Measurements from ENCODE around the gene CPN2.

DNA sequence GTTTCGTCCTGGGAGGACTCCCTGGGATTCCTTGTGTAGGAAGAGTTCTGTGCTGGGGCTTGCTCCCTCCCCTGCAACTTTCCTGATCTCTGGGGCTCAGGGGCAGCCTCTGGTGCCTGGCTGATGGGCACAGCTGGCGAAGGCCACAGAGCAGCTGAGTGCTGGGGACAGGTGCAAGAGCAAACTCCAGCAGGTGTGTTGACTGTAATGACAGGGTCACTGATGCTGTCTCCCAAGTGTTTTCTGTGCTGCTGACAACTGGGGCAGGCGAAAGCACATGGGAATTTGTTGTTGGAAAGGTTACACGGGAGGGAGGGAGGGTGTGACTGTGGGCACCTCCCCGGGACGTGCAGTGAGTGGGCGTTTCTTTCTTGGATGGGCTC is 21.6 kb downstream of the CPN2 start:
- TF ChIP-seq, protein P1, sequence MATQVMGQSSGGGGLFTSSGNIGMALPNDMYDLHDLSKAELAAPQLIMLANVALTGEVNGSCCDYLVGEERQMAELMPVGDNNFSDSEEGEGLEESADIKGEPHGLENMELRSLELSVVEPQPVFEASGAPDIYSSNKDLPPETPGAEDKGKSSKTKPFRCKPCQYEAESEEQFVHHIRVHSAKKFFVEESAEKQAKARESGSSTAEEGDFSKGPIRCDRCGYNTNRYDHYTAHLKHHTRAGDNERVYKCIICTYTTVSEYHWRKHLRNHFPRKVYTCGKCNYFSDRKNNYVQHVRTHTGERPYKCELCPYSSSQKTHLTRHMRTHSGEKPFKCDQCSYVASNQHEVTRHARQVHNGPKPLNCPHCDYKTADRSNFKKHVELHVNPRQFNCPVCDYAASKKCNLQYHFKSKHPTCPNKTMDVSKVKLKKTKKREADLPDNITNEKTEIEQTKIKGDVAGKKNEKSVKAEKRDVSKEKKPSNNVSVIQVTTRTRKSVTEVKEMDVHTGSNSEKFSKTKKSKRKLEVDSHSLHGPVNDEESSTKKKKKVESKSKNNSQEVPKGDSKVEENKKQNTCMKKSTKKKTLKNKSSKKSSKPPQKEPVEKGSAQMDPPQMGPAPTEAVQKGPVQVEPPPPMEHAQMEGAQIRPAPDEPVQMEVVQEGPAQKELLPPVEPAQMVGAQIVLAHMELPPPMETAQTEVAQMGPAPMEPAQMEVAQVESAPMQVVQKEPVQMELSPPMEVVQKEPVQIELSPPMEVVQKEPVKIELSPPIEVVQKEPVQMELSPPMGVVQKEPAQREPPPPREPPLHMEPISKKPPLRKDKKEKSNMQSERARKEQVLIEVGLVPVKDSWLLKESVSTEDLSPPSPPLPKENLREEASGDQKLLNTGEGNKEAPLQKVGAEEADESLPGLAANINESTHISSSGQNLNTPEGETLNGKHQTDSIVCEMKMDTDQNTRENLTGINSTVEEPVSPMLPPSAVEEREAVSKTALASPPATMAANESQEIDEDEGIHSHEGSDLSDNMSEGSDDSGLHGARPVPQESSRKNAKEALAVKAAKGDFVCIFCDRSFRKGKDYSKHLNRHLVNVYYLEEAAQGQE (IDR thresholded peaks at IDR 0.05; ENCODE audit: insufficient read depth in 1 of 2, low read depth in 2 of 2, low read length in 2 of 2), result no peak
- TF ChIP-seq POLR2AphosphoS5 (IDR thresholded peaks at IDR 0.05; ENCODE audit: low read depth, low read length) (no peak), SIN3A (IDR thresholded peaks at IDR 0.05; ENCODE audit: borderline replicate concordance, insufficient read depth, low read length) (no peak), TAF1 (IDR thresholded peaks at IDR 0.05; ENCODE audit: borderline replicate concordance, insufficient read depth, low read length) (no peak), FOXP2 (optimal IDR thresholded peaks at IDR 0.05; ENCODE audit: borderline replicate concordance, extremely low read depth, extremely low read length, insufficient read depth) (no peak)

All from PFSK-1 (cell line).